Occipital lobe (tissue), 2 donors: ENCODE results near the gene SNTG2. TPM values are rescaled to one million over a fixed set of nuclear protein-coding genes. Genes with fewer than 3 reads are reported as not detected.
"Not testable (repeated sequence)": the region's sequence is repeated elsewhere in the genome, so short reads cannot be mapped to it uniquely, and the experiment has no call there.

ENCODE experiments used
- DNase-seq: peaks from one replicate; lab custom pipeline; 2025; lab: John Stamatoyannopoulos, UW
- total RNA-seq: library from RNA; depleted of rRNA; stranded (reverse); fragments of >200 nt; gene quantifications from one replicate; pipeline ENCODE4 v1.2.3, GENCODE V29; 2014

The SNTG2 gene
- total RNA-seq, 1 donor from 2014 or later, result 4.1 TPM

GRCh38 chr2:1088940-1089339 lies 138.3 kb downstream of the SNTG2 start:
- no peak for DNase-seq

GRCh38 chr2:1091895-1092585 lies 141.4 kb downstream of the SNTG2 start:
- no peak for DNase-seq

- not testable (repeated sequence) for DNase-seq
Observed at GRCh38 chr2:1093668-1094067, 143.0 kb downstream of the SNTG2 start.

- DNase-seq, result no peak
Observed at GRCh38 chr2:1097101-1097500, 146.5 kb downstream of the SNTG2 start.

- DNase-seq, result no peak
Observed at GRCh38 chr2:1099418-1099817, 148.8 kb downstream of the SNTG2 start.

- no peak for DNase-seq
Observed at GRCh38 chr2:1101011-1101782, 150.5 kb downstream of the SNTG2 start.

GRCh38 chr2:1101982-1102590 lies 151.4 kb downstream of the SNTG2 start:
- DNase-seq, result no peak

- DNase-seq, result no peak
Observed at GRCh38 chr2:1104364-1104763, 153.7 kb downstream of the SNTG2 start.

- not testable (repeated sequence) for DNase-seq
Observed at GRCh38 chr2:1106344-1106743, 155.7 kb downstream of the SNTG2 start.

GRCh38 chr2:1115843-1116539 lies 165.3 kb downstream of the SNTG2 start:
- DNase-seq, result no peak

GRCh38 chr2:1117569-1117968 lies 166.9 kb downstream of the SNTG2 start:
- no peak for DNase-seq

GRCh38 chr2:1125217-1125616 lies 174.6 kb downstream of the SNTG2 start:
- DNase-seq, result no peak

- DNase-seq, result no peak
Observed at GRCh38 chr2:1125633-1126370, 175.2 kb downstream of the SNTG2 start.

GRCh38 chr2:1129982-1130381 lies 179.3 kb downstream of the SNTG2 start:
- DNase-seq, result no peak

- DNase-seq, result no peak
Observed at GRCh38 chr2:1130922-1131321, 180.3 kb downstream of the SNTG2 start.

GRCh38 chr2:1132328-1132969 lies 181.8 kb downstream of the SNTG2 start:
- DNase-seq, result no peak

- DNase-seq, result not testable (repeated sequence)
Observed at GRCh38 chr2:1133896-1134295, 183.2 kb downstream of the SNTG2 start.

- DNase-seq, result no peak
Observed at GRCh38 chr2:1134629-1135028, 184.0 kb downstream of the SNTG2 start.

GRCh38 chr2:1136067-1136466 lies 185.4 kb downstream of the SNTG2 start:
- no peak for DNase-seq

- DNase-seq, result no peak
Observed at GRCh38 chr2:1136846-1137245, 186.2 kb downstream of the SNTG2 start.

- DNase-seq, result no peak
Observed at GRCh38 chr2:1137264-1137663, 186.6 kb downstream of the SNTG2 start.
